Activated CD8-positive, alpha-beta memory T cell treated with anti-CD3 and anti-CD28 coated beads for 4 hours (primary cell): ENCODE data around the gene GLOD4.
"Not testable (repeated sequence)": the region's sequence is repeated elsewhere in the genome, so short reads cannot be mapped to it uniquely, and the experiment has no call there.

Experiments used
- DNase-seq, 2 donors: peaks; one replicate each; pipeline ENCODE4 v3.0.0-alpha.2; 2020; ENCODE audit warnings: low read depth in 2 of 2

The GLOD4 gene

GRCh38 chr17:773467-774312 lies 8.4 kb downstream of the GLOD4 start:
- DNase-seq: no peak

GRCh38 chr17:773016-773415 lies 9.1 kb downstream of the GLOD4 start:
- DNase-seq: no peak

GRCh38 chr17:767076-767475 lies 15.0 kb downstream of the GLOD4 start:
- no peak for DNase-seq

- DNase-seq: no peak
These were observed 21.7 kb downstream of the GLOD4 start for GRCh38 chr17:760371-760770.

- DNase-seq: no peak
These were observed 22.1 kb downstream of the GLOD4 start for GRCh38 chr17:759964-760363.

GRCh38 chr17:756010-756567 lies 26.0 kb downstream of the GLOD4 start:
- DNase-seq: not testable (repeated sequence)

GRCh38 chr17:755319-755961 lies 26.6 kb downstream of the GLOD4 start:
- DNase-seq: not testable (repeated sequence)

GRCh38 chr17:753418-753817 lies 28.7 kb downstream of the GLOD4 start:
- DNase-seq: no peak

GRCh38 chr17:752620-753219 lies 29.4 kb downstream of the GLOD4 start:
- DNase-seq: peak in 1 of 2 donors; percentile 23

GRCh38 chr17:752002-752619 lies 30.0 kb downstream of the GLOD4 start, which contains the start of gene GEMIN4:
Gene GEMIN4, minus strand, starts transcription at chr17:752264. Its CDS starts 122 bp downstream, at chr17:752142.
- peak; percentile 92 to 96 for DNase-seq

- DNase-seq: peak; percentile 13 to 19
These were observed 30.6 kb downstream of the GLOD4 start for GRCh38 chr17:751269-752001.

GRCh38 chr17:750431-751037 lies 31.5 kb downstream of the GLOD4 start:
- DNase-seq: no peak

- DNase-seq: not testable (repeated sequence)
These were observed 32.7 kb downstream of the GLOD4 start for GRCh38 chr17:749359-749758.

GRCh38 chr17:748604-749003 lies 33.5 kb downstream of the GLOD4 start:
- not testable (repeated sequence) for DNase-seq

GRCh38 chr17:746783-747629 lies 35.1 kb downstream of the GLOD4 start:
- no peak for DNase-seq

- no peak for DNase-seq
These were observed 35.9 kb downstream of the GLOD4 start for GRCh38 chr17:746181-746580.

GRCh38 chr17:745406-745805 lies 36.7 kb downstream of the GLOD4 start:
- no peak for DNase-seq

- no peak for DNase-seq
These were observed 37.1 kb downstream of the GLOD4 start for GRCh38 chr17:744937-745336.

GRCh38 chr17:743139-743538 lies 38.9 kb downstream of the GLOD4 start:
- no peak for DNase-seq
